H1 (cell line): ENCODE results near the gene BLNK. TPM values are rescaled to one million over a fixed set of nuclear protein-coding genes. Genes with fewer than 3 reads are reported as not detected.
A peak's percentile ranks its signal among the peaks of the same experiment; 100 is the strongest.

ENCODE experiments used
- CTCF ChIA-PET: fragments of 300-600 bp; sonication (Branson Sonifier 250); formaldehyde crosslinking; loops from one replicate; lab custom pipeline; 2021; ENCODE audit not compliant: partially characterized antibody; lab: Charles Lee
- POLR2A ChIA-PET: fragments of 300-600 bp; sonication (Branson Sonifier 250); formaldehyde crosslinking; loops from one replicate; lab custom pipeline; 2021; ENCODE audit warnings: inconsistent platforms; ENCODE audit not compliant: partially characterized antibody; lab: Charles Lee
- DNase-seq, 2 experiments: peaks; one replicate each; pipeline versions ENCODE4 v3.0.0 to v3.0.0-alpha.2; 2010 to 2022; ENCODE audit warnings: low spot score in 2 of 2, low read depth in 1 of 2, mixed read lengths in 1 of 2
- FAIRE-seq: peaks from 2 replicates; lab custom pipeline; 2011; peaks lifted over from hg19 to GRCh38; lab: Jason Lieb, UNC
- H2AFZ ChIP-seq: 2 replicates; pipeline ENCODE4 v1.8.1; 2012; ENCODE audit warnings: low read length, inconsistent platforms
- H2AK5ac ChIP-seq: 2 replicates; pipeline ENCODE4 v1.6.1; 2013; ENCODE audit warnings: low read depth, low read length
- H2BK120ac ChIP-seq: replicated peaks from 2 replicates; pipeline ENCODE3; 2013; ENCODE audit warnings: low read depth, low read length, inconsistent platforms
- H2BK12ac ChIP-seq: 2 replicates; pipeline ENCODE4 v1.6.1; 2013; ENCODE audit warnings: low read depth, low read length
- H2BK15ac ChIP-seq: 2 replicates; pipeline ENCODE4 v1.6.1; 2013; ENCODE audit warnings: low read length
- H2BK20ac ChIP-seq: 2 replicates; pipeline ENCODE4 v1.6.1; 2013; ENCODE audit warnings: low read length
- H2BK5ac ChIP-seq: 2 replicates; pipeline ENCODE4 v1.6.1; 2013; ENCODE audit warnings: low read depth, low read length
- H3K14ac ChIP-seq: 2 replicates; pipeline ENCODE4 v1.6.1; 2013; ENCODE audit warnings: inconsistent platforms; ENCODE audit not compliant: insufficient read length
- H3K18ac ChIP-seq: 2 replicates; pipeline ENCODE4 v1.6.1; 2013; ENCODE audit warnings: low read length; ENCODE audit errors: extremely low read depth
- H3K23ac ChIP-seq: 2 replicates; pipeline ENCODE4 v1.6.1; 2013; ENCODE audit warnings: inconsistent platforms; ENCODE audit not compliant: insufficient read length
- H3K23me2 ChIP-seq: 2 replicates; pipeline ENCODE4 v1.6.1; 2013; ENCODE audit warnings: low read depth, low read length
- H3K27ac ChIP-seq: 2 replicates; pipeline ENCODE4 v1.6.1; 2011; ENCODE audit warnings: low read depth, low read length, inconsistent platforms
- H3K27me3 ChIP-seq, 4 experiments: replicated peaks in 1 of 4; 1 replicate in 1 of 4; 2 replicates in 3 of 4; pipeline versions ENCODE4 v1.6.1 to v1.8.1; 2011 to 2013; ENCODE audit warnings: low read length in 3 of 4, mild to moderate bottlenecking in 3 of 4, inconsistent platforms in 2 of 4, mixed read lengths in 2 of 4, moderate library complexity in 1 of 4; ENCODE audit not compliant: control insufficient read depth in 3 of 4, insufficient read depth in 3 of 4; ENCODE audit errors: extremely low read depth in 1 of 4
- H3K36me3 ChIP-seq, 4 experiments: 2 replicates each; pipeline versions ENCODE4 v1.6.1 to v1.8.1; 2011 to 2013; ENCODE audit warnings: mild to moderate bottlenecking in 4 of 4, low read length in 3 of 4, moderate library complexity in 2 of 4, control low read depth in 1 of 4, inconsistent platforms in 1 of 4; ENCODE audit not compliant: insufficient read depth in 4 of 4, control insufficient read depth in 2 of 4
- H3K4ac ChIP-seq: replicated peaks from 2 replicates; pipeline ENCODE3; 2013; ENCODE audit warnings: low read length, low read depth, mixed read lengths, inconsistent platforms; ENCODE audit not compliant: insufficient read length
- H3K4me1 ChIP-seq, 4 experiments: replicated peaks in 1 of 4; 1 replicate in 1 of 4; 2 replicates in 3 of 4; pipeline versions ENCODE4 v1.6.1 to v1.8.1; 2011 to 2013; ENCODE audit warnings: low read length in 3 of 4, inconsistent platforms in 2 of 4, mixed read lengths in 1 of 4; ENCODE audit not compliant: insufficient read depth in 4 of 4, control insufficient read depth in 3 of 4
- H3K4me2 ChIP-seq, 2 experiments: 2 replicates each; pipeline versions ENCODE4 v1.6.1 to v1.8.1; 2011 to 2013; ENCODE audit warnings: low read depth in 2 of 2, low read length in 2 of 2, control low read depth in 1 of 2, inconsistent platforms in 1 of 2, mild to moderate bottlenecking in 1 of 2; ENCODE audit not compliant: insufficient read depth in 1 of 2
- H3K4me3 ChIP-seq, 4 experiments: fragments of 200-600, 300-600 bp in 1 of 4; sonication (generic), shearing (Covaris generic), sonication (Bioruptor Twin) in 1 of 4; 2 replicates each; pipeline versions ENCODE4 v1.5.1 to v1.8.1; 2011 to 2016; ENCODE audit warnings: low read length in 4 of 4, low read depth in 3 of 4, control low read depth in 2 of 4, inconsistent platforms in 2 of 4, mild to moderate bottlenecking in 2 of 4, mixed read lengths in 1 of 4, moderate library complexity in 1 of 4; ENCODE audit not compliant: insufficient read depth in 2 of 4; ENCODE audit errors: extremely low read depth in 1 of 4
- H3K56ac ChIP-seq: replicated peaks from 2 replicates; pipeline ENCODE3; 2013; ENCODE audit warnings: low read depth, mild to moderate bottlenecking, mixed read lengths, low read length, inconsistent platforms; ENCODE audit not compliant: insufficient read length
- H3K79me1 ChIP-seq: 2 replicates; pipeline ENCODE4 v1.6.1; 2013; ENCODE audit warnings: low read depth, low read length, control low read depth
- H3K79me2 ChIP-seq, 2 experiments: 2 replicates each; pipeline versions ENCODE4 v1.6.1 to v1.8.1; 2012 to 2013; ENCODE audit warnings: low read length in 2 of 2, mild to moderate bottlenecking in 2 of 2, inconsistent platforms in 1 of 2; ENCODE audit not compliant: insufficient read depth in 2 of 2, control insufficient read depth in 1 of 2
- H3K9ac ChIP-seq, 4 experiments: replicated peaks in 1 of 4; 1 replicate in 1 of 4; 2 replicates in 3 of 4; pipeline versions ENCODE4 v1.6.1 to v1.8.1; 2011 to 2013; ENCODE audit warnings: low read depth in 3 of 4, low read length in 3 of 4, control low read depth in 2 of 4, mild to moderate bottlenecking in 2 of 4, moderate library complexity in 2 of 4, inconsistent platforms in 1 of 4; ENCODE audit errors: extremely low read depth in 1 of 4
- H3K9me3 ChIP-seq, 2 experiments: 2 replicates each; pipeline versions ENCODE4 v1.6.1 to v1.8.1; 2012 to 2013; ENCODE audit warnings: mild to moderate bottlenecking in 2 of 2, moderate library complexity in 2 of 2, control low read depth in 1 of 2, inconsistent platforms in 1 of 2, low read depth in 1 of 2, low read length in 1 of 2, mixed read lengths in 1 of 2; ENCODE audit not compliant: insufficient read depth in 2 of 2
- H4K20me1 ChIP-seq, 2 experiments: replicated peaks in 1 of 2; 2 replicates each; pipeline versions ENCODE3 to v1.8.1; 2011 to 2013; ENCODE audit warnings: inconsistent platforms in 2 of 2, low read length in 2 of 2, mild to moderate bottlenecking in 1 of 2; ENCODE audit not compliant: insufficient read depth in 2 of 2, control insufficient read depth in 1 of 2
- H4K5ac ChIP-seq: 2 replicates; pipeline ENCODE4 v1.6.1; 2013; ENCODE audit warnings: low read length, low read depth, mixed read lengths, inconsistent platforms; ENCODE audit not compliant: insufficient read length
- H4K8ac ChIP-seq: 2 replicates; pipeline ENCODE4 v1.8.0; 2013; ENCODE audit warnings: mild to moderate bottlenecking, moderate library complexity, low read length, inconsistent platforms; ENCODE audit not compliant: insufficient read depth; ENCODE audit errors: extremely low read depth
- H4K91ac ChIP-seq: replicated peaks from 2 replicates; pipeline ENCODE3; 2013; ENCODE audit warnings: low read length, mixed read lengths, inconsistent platforms; ENCODE audit not compliant: insufficient read length
- ASH2L ChIP-seq: fragments of 200-600, 300-600 bp; sonication (generic); IDR thresholded peaks from one replicate; pipeline ENCODE4 v1.7.1; 2017; ENCODE audit warnings: low read length
- CBX8 ChIP-seq: fragments of 300-800, 300-1000 bp; sonication (generic); IDR thresholded peaks from 2 replicates; pipeline ENCODE4 v1.7.1; 2016; ENCODE audit warnings: low read depth, low read length, borderline replicate concordance
- CTBP2 ChIP-seq: IDR thresholded peaks from 2 replicates; pipeline ENCODE4 v1.7.0; 2011; ENCODE audit warnings: borderline replicate concordance, mild to moderate bottlenecking, moderate library complexity, mixed read lengths, low read length; ENCODE audit not compliant: insufficient read depth, insufficient read length
- HDAC2 ChIP-seq, 2 experiments: fragments of 300-600 bp in 1 of 2; sonication (generic) in 1 of 2; IDR thresholded peaks; 2 replicates each; pipeline ENCODE4 v1.6.1; 2011 to 2012; ENCODE audit warnings: low read depth in 2 of 2, low read length in 2 of 2, mild to moderate bottlenecking in 2 of 2, moderate library complexity in 2 of 2, borderline replicate concordance in 1 of 2, inconsistent platforms in 1 of 2
- RAD21 ChIP-seq, 2 experiments: IDR thresholded peaks in 1 of 2; conservative IDR thresholded peaks in 1 of 2; 2 replicates each; pipeline ENCODE4 v1.6.1; 2011; ENCODE audit warnings: low read depth in 2 of 2, low read length in 2 of 2, improper control_type of control experiment in 1 of 2, inconsistent platforms in 1 of 2, mild to moderate bottlenecking in 1 of 2, moderate library complexity in 1 of 2
- RBBP5 ChIP-seq: IDR thresholded peaks from 2 replicates; pipeline ENCODE4 v1.7.1; 2012; ENCODE audit warnings: low read depth, mild to moderate bottlenecking, inconsistent platforms, low read length, moderate library complexity, borderline replicate concordance
- SUZ12 ChIP-seq: fragments of 200-600 bp; sonication (generic); IDR thresholded peaks from 2 replicates; pipeline ENCODE4 v1.6.1; 2012; ENCODE audit warnings: mild to moderate bottlenecking, inconsistent platforms, low read length, moderate library complexity, mixed read lengths
- YY1 ChIP-seq: IDR thresholded peaks from 2 replicates; pipeline ENCODE4 v1.6.1; 2011; ENCODE audit warnings: low read depth, mild to moderate bottlenecking, low read length
- WGBS, 2 experiments: shearing (Covaris generic) in 1 of 2; methylation state at CpG; one replicate each; pipeline versions ENCODE4 v1.1.6 to v1.1.7; 2013 to 2015; ENCODE audit warnings: low lambda C conversion rate in 2 of 2, mixed read lengths in 2 of 2, inconsistent platforms in 1 of 2, low coverage in 1 of 2, missing lambda C conversion rate in 1 of 2; ENCODE audit not compliant: insufficient replicate concordance in 2 of 2, insufficient coverage in 1 of 2, insufficient read length in 1 of 2; ENCODE audit errors: extremely low coverage in 1 of 2, missing lambda C conversion rate in 1 of 2; 5-methylcytosine and 5-hydroxymethylcytosine counted together
- polyA plus RNA-seq, 7 experiments: library from polyadenylated mRNA; depleted of rRNA in 3 of 7; stranded (reverse) in 5 of 7; unstranded in 2 of 7; fragments of >200 nt in 5 of 7; fragments of 200-250 nt in 2 of 7; gene quantifications; 1 replicate in 5 of 7; 2 replicates in 1 of 7; 4 replicates in 1 of 7; pipeline versions ENCODE4 v1.2.1 to v1.2.3, GENCODE V29; 2011 to 2013; ENCODE audit warnings: missing spikeins in 2 of 7, mixed read lengths in 2 of 7
- total RNA-seq: library from RNA; stranded (reverse); fragmentation: NEBNext Ultra II Directional; extraction: Animal tissue kit (Norgen Biotek cat#: 25700); gene quantifications from 2 replicates; pipeline ENCODE4 v1.2.1, GENCODE V29; 2021
- TF ChIP-seq, protein P1 (sequence below), 3 experiments: IDR thresholded peaks; 1 replicate in 2 of 3; 2 replicates in 1 of 3; pipeline versions ENCODE4 v1.5.1 to v1.6.1; 2011; ENCODE audit warnings: low read length in 3 of 3, mild to moderate bottlenecking in 3 of 3, inconsistent platforms in 2 of 3, low read depth in 1 of 3, moderate library complexity in 1 of 3; ENCODE audit not compliant: insufficient read depth in 1 of 3; ENCODE audit errors: control extremely low read depth in 1 of 3

The BLNK gene
- total and polyA plus RNA-seq, 2 of the 8 experiments (the other 6 are each of a cell fraction or from before 2014, with no cell fraction given) = not detected

DNA sequence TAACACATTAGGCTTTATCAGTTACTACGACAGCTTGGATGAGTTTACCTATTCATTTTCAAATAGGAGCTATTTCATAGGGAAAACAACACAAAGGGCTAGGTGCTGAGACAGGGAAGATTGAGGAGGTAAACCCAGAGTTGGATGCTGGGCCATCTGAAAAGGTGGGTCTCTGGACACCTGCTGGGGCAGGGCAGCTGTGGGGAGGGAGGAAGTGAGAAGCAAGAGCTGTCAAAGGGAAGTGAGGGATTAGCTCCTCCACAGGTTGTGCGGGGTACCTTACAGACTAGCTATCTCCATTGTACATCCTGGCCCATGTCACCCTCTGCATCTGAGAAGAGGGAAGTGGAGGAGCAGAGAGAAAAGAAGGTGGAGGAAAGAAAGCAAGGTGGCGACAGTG lies 48.9 kb downstream of the BLNK start:
- DNase-seq = peak; percentile 25 to 57
- Histone ChIP-seq H3K56ac (no peak overlapping the region), H3K4me2 (peak overlapping the region; percentile 32 to 41; a peak in 3 of 4 replicates), H3K27ac (no peak overlapping the region), H2BK5ac (peak overlapping the region; percentile 92; the same call in 1 of the 2 replicates), H3K23me2 (no peaks in the 10 kb centered on the region), H3K79me1 (no peaks in the 10 kb centered on the region), H2AFZ (no peak overlapping the region), H2BK120ac (no peak overlapping the region), H2AK5ac (no peak overlapping the region), H3K36me3 (no peaks in the 10 kb centered on the region), H3K14ac (no peak overlapping the region), H2BK20ac (peak overlapping the region; percentile 49; the same call in 1 of the 2 replicates), H3K4me1 (peaks cover 9 to 22% (median 12%) of the 10 kb centered on the region in 4 experiments; a peak in 6 of 7 replicates), H3K23ac (no peak overlapping the region), H4K91ac (peak overlapping the region; percentile 76), H4K8ac (no peak overlapping the region), H3K4me3 (peak overlapping the region in 1 of 4 experiments; percentile 20; a peak in 1 of 8 replicates), H3K4ac (no peak overlapping the region), H3K18ac (no peak overlapping the region), H3K79me2 (no peaks in the 10 kb centered on the region), H3K9me3 (no peaks in the 10 kb centered on the region), H2BK12ac (0 out of 2 replicates have a peak overlapping the region, but pooled peaks have one; percentile 95), H3K27me3 (no peaks in the 10 kb centered on the region), H2BK15ac (no peak overlapping the region), H4K20me1 (no peaks in the 10 kb centered on the region), H3K9ac (no peak overlapping the region), H4K5ac (no peak overlapping the region)
- ChIA-PET CTCF (interaction anchor here (0.6 to 2.8 kb wide), 13 partner anchors 9 to 289 kb away, joined by 3 to 11 read pairs (median 4); no protein-coding TSS in a partner anchor), POLR2A (interaction anchor here (1.5 to 2.7 kb wide), 2 partner anchors 14 to 92 kb away, joined by 4 to 8 read pairs; partner anchors contain the start of gene ZNF518A)
- WGBS, 2 experiments = 43% methylated on average over 3 of the region's 3 CpGs; no CpG with 5 or more reads in 1 of the 2 experiments
- FAIRE-seq = peak; percentile 66
- TF ChIP-seq SUZ12 (no peak), CBX8 (no peak), RBBP5 (no peak), YY1 (0 out of 2 replicates have a peak, but pooled peaks have one; percentile 29), CTBP2 (peak; percentile 87), HDAC2 (IDR thresholded peaks at IDR 0.05; ENCODE audit: borderline replicate concordance in 1 of 2, low read depth in 2 of 2, low read length in 2 of 2) (peak in 1 of 2 experiments; percentile 47; a peak in 1 of 4 replicates), ASH2L (peak; percentile 28), RAD21 (IDR thresholded peaks at IDR 0.05 in 1 of 2, conservative IDR thresholded peaks at IDR 0.05 in 1 of 2; ENCODE audit: low read depth in 2 of 2, low read length in 2 of 2) (peak; percentile 18 to 26; a peak in 3 of 4 replicates)
- TF ChIP-seq, protein P1, sequence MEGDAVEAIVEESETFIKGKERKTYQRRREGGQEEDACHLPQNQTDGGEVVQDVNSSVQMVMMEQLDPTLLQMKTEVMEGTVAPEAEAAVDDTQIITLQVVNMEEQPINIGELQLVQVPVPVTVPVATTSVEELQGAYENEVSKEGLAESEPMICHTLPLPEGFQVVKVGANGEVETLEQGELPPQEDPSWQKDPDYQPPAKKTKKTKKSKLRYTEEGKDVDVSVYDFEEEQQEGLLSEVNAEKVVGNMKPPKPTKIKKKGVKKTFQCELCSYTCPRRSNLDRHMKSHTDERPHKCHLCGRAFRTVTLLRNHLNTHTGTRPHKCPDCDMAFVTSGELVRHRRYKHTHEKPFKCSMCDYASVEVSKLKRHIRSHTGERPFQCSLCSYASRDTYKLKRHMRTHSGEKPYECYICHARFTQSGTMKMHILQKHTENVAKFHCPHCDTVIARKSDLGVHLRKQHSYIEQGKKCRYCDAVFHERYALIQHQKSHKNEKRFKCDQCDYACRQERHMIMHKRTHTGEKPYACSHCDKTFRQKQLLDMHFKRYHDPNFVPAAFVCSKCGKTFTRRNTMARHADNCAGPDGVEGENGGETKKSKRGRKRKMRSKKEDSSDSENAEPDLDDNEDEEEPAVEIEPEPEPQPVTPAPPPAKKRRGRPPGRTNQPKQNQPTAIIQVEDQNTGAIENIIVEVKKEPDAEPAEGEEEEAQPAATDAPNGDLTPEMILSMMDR (IDR thresholded peaks at IDR 0.05; ENCODE audit: control extremely low read depth in 1 of 3, insufficient read depth in 1 of 3, low read depth in 1 of 3, low read length in 3 of 3) = peak in 1 of 3 experiments; percentile 28; a peak in 1 of 4 replicates
